B cell (primary cell): ENCODE measurements around the gene MYBPC3.

Experiments used
- CTCF ChIP-seq: fragments of 200-600 bp; IDR thresholded peaks from one replicate; pipeline ENCODE4 v1.8.0; 2022; ENCODE audit warnings: antibody characterized with exemption, mild to moderate bottlenecking
- EZH2 ChIP-seq: IDR thresholded peaks from 2 replicates; pipeline ENCODE4 v1.6.1; 2012; ENCODE audit warnings: borderline replicate concordance, low read depth, mild to moderate bottlenecking, moderate library complexity, low read length; ENCODE audit not compliant: insufficient read depth, poor library complexity, severe bottlenecking

GRCh38 chr11:47398011-47398410 lies 45.5 kb upstream of the MYBPC3 start:
- no peak for TF ChIP-seq CTCF
- no peak for TF ChIP-seq EZH2
